Measurements from ENCODE around the gene TOP1. TPM values are rescaled to one million over a fixed set of nuclear protein-coding genes. Genes with fewer than 3 reads are reported as not detected.
A peak's percentile ranks its signal among the peaks of the same experiment; 100 is the strongest.

The TOP1 gene
- total and polyA plus RNA-seq, 4 donors, result 39.7 to 62.7 (median 51.7) TPM

GRCh38 chr20:41051009-41051825, 22.6 kb downstream of the TOP1 start:
- WGBS, 2 donors, result 28 to 31% methylated on average over 5 of the region's 5 CpGs
- peaks cover 11 to 76% (median 56%) of the 10 kb centered on the region in 5 donors for H3K4me1 ChIP-seq (ENCODE audit: control insufficient read depth in 5 of 5, insufficient read depth in 5 of 5, low read length in 5 of 5)

GRCh38 chr20:41052742-41053419, 24.3 kb downstream of the TOP1 start:
- Histone ChIP-seq H3K36me3 (ENCODE audit: control insufficient read depth in 4 of 4, insufficient read depth in 4 of 4, low read length in 4 of 4) (no peaks in the 10 kb centered on the region), H3K9me3 (ENCODE audit: control insufficient read depth in 4 of 4, insufficient read depth in 3 of 4, low read length in 3 of 4) (no peaks in the 10 kb centered on the region), H3K27ac (ENCODE audit: low read depth in 1 of 2, low read length in 1 of 2) (no peak overlapping the region), H3K4me3 (no peak overlapping the region), H3K27me3 (ENCODE audit: control insufficient read depth in 3 of 3, insufficient read depth in 3 of 3, low read length in 2 of 3) (no peaks in the 10 kb centered on the region), H3K9ac (ENCODE audit: insufficient read depth in 1 of 2, low read length in 2 of 2) (no peak overlapping the region), H3K4me1 (ENCODE audit: control insufficient read depth in 5 of 5, insufficient read depth in 5 of 5, low read length in 5 of 5) (peaks cover 9 to 75% (median 50%) of the 10 kb centered on the region in 5 donors)
- ATAC-seq (ENCODE audit: insufficient read depth, low FRiP score), result no peak
- peak; percentile 52 to 94 (median 83) for DNase-seq
- no peak for TF ChIP-seq CTCF (IDR thresholded peaks at IDR 0.05; ENCODE audit: control extremely low read depth, extremely low read depth)
- 52 to 66% methylated on average over 6 of the region's 6 CpGs for WGBS, 2 donors

More at GRCh38 chr20:41051009-41051825, 22.6 kb downstream of the TOP1 start:
- H3K27ac ChIP-seq (ENCODE audit: low read depth in 1 of 2, low read length in 1 of 2), result peak overlapping the region in 1 of 2 donors; percentile 65
- no peak for TF ChIP-seq CTCF (IDR thresholded peaks at IDR 0.05; ENCODE audit: control extremely low read depth, extremely low read depth)
- no peak overlapping the region for H3K4me3 ChIP-seq
- no peaks in the 10 kb centered on the region for H3K9me3 ChIP-seq (ENCODE audit: control insufficient read depth in 4 of 4, insufficient read depth in 3 of 4, low read length in 3 of 4)
- DNase-seq (no peak), ATAC-seq (ENCODE audit: insufficient read depth, low FRiP score) (no peak)
- H3K36me3 ChIP-seq (ENCODE audit: control insufficient read depth in 4 of 4, insufficient read depth in 4 of 4, low read length in 4 of 4), result no peaks in the 10 kb centered on the region
- no peaks in the 10 kb centered on the region for H3K27me3 ChIP-seq (ENCODE audit: control insufficient read depth in 3 of 3, insufficient read depth in 3 of 3, low read length in 2 of 3)
- no peak overlapping the region for H3K9ac ChIP-seq (ENCODE audit: insufficient read depth in 1 of 2, low read length in 2 of 2)

- TF ChIP-seq CTCF (IDR thresholded peaks at IDR 0.05; ENCODE audit: control extremely low read depth, extremely low read depth), result no peak
- 87 to 89% methylated on average over 10 of the region's 10 CpGs for WGBS, 2 donors
- no peaks in the 10 kb centered on the region for H3K36me3 ChIP-seq (ENCODE audit: control insufficient read depth in 4 of 4, insufficient read depth in 4 of 4, low read length in 4 of 4)
- DNase-seq (no peak), ATAC-seq (ENCODE audit: insufficient read depth, low FRiP score) (no peak)
- H3K27ac ChIP-seq (ENCODE audit: low read depth in 1 of 2, low read length in 1 of 2), result no peak overlapping the region
- H3K4me3 ChIP-seq, result no peak overlapping the region
- H3K4me1 ChIP-seq (ENCODE audit: control insufficient read depth in 5 of 5, insufficient read depth in 5 of 5, low read length in 5 of 5), result peaks cover 9 to 68% (median 43%) of the 10 kb centered on the region in 5 donors
- H3K9ac ChIP-seq (ENCODE audit: insufficient read depth in 1 of 2, low read length in 2 of 2), result no peak overlapping the region
- no peaks in the 10 kb centered on the region for H3K9me3 ChIP-seq (ENCODE audit: control insufficient read depth in 4 of 4, insufficient read depth in 3 of 4, low read length in 3 of 4)
- no peaks in the 10 kb centered on the region for H3K27me3 ChIP-seq (ENCODE audit: control insufficient read depth in 3 of 3, insufficient read depth in 3 of 3, low read length in 2 of 3)
These were observed 25.6 kb downstream of the TOP1 start for GRCh38 chr20:41054070-41054846.

Data from lung (tissue), 12 donors.